HepG2 (cell line): ENCODE results near the gene TLL2. TPM values are rescaled to one million over a fixed set of nuclear protein-coding genes. Genes with fewer than 3 reads are reported as not detected.

ENCODE experiments used
- ASH2L ChIP-seq: fragments of 300-600, 200-600 bp; sonication (generic); IDR thresholded peaks from 2 replicates; pipeline ENCODE4 v1.7.0; 2017; ENCODE audit warnings: low read depth, mild to moderate bottlenecking, moderate library complexity, mixed read lengths, low read length; ENCODE audit not compliant: insufficient read length
- ATF7-NPFF ChIP-seq: sonication (generic); formaldehyde crosslinking; IDR thresholded peaks from 2 replicates; pipeline ENCODE4 v1.8.1; 2023; ENCODE audit warnings: mild to moderate bottlenecking, low read depth, missing genetic modification reagents, moderate library complexity
- DNMT3B ChIP-seq: conservative IDR thresholded peaks from 2 replicates; pipeline ENCODE4 v1.6.1; 2016; ENCODE audit warnings: missing biosample characterization, control low read depth
- EEA1 ChIP-seq: sonication (generic); formaldehyde crosslinking; IDR thresholded peaks from 2 replicates; pipeline ENCODE4 v1.5.1; 2020; ENCODE audit warnings: mild to moderate bottlenecking, missing genetic modification reagents, borderline replicate concordance
- KAT8 ChIP-seq: IDR thresholded peaks from 2 replicates; pipeline ENCODE4 v1.6.1; 2016; ENCODE audit warnings: missing genetic modification reagents, missing compliant biosample characterization
- KLF16 ChIP-seq, 2 experiments: sonication (generic) in 1 of 2; formaldehyde crosslinking in 1 of 2; IDR thresholded peaks; 2 replicates each; pipeline versions ENCODE4 v1.6.1 to v1.8.0; 2016 to 2023; ENCODE audit warnings: missing genetic modification reagents in 2 of 2, missing compliant biosample characterization in 1 of 2
- KMT2B ChIP-seq: IDR thresholded peaks from 2 replicates; pipeline ENCODE4 v1.6.1; 2016; ENCODE audit warnings: missing genetic modification reagents, missing compliant biosample characterization
- MIER3 ChIP-seq: IDR thresholded peaks from 2 replicates; pipeline ENCODE4 v1.6.1; 2016; ENCODE audit warnings: missing compliant biosample characterization, borderline replicate concordance
- NFE2L1 ChIP-seq: sonication (generic); formaldehyde crosslinking; IDR thresholded peaks from 2 replicates; pipeline ENCODE4 v1.4.0; 2020; ENCODE audit warnings: missing genetic modification reagents, mild to moderate bottlenecking, borderline replicate concordance
- ZBTB2 ChIP-seq: sonication (generic); formaldehyde crosslinking; IDR thresholded peaks from 2 replicates; pipeline ENCODE4 v1.8.0; 2022; ENCODE audit warnings: low read depth, missing genetic modification reagents
- ZBTB37 ChIP-seq: sonication (generic); formaldehyde crosslinking; IDR thresholded peaks from 2 replicates; pipeline ENCODE4 v1.4.0; 2020; ENCODE audit warnings: mild to moderate bottlenecking, missing genetic modification reagents
- ZNF570 ChIP-seq: sonication (generic); formaldehyde crosslinking; IDR thresholded peaks from 2 replicates; pipeline ENCODE4 v1.4.0; 2020; ENCODE audit warnings: mild to moderate bottlenecking, missing genetic modification reagents, borderline replicate concordance
- ZNF691 ChIP-seq: sonication (generic); formaldehyde crosslinking; IDR thresholded peaks from 2 replicates; pipeline ENCODE4 v1.4.0; 2020; ENCODE audit warnings: missing genetic modification reagents, low read depth, mild to moderate bottlenecking, borderline replicate concordance
- ZNF710 ChIP-seq: sonication (generic); formaldehyde crosslinking; IDR thresholded peaks from 2 replicates; pipeline ENCODE4 v1.5.0; 2020; ENCODE audit warnings: mild to moderate bottlenecking, missing genetic modification reagents, borderline replicate concordance
- ZNF792 ChIP-seq: IDR thresholded peaks from 2 replicates; pipeline ENCODE4 v1.6.1; 2016
- polyA plus RNA-seq, 8 experiments: library from polyadenylated mRNA; depleted of rRNA in 3 of 8; stranded (reverse) in 7 of 8; unstranded in 1 of 8; fragments of >200 nt; fragmentation: Illumina TruSeq in 4 of 8; extraction: Trizol in 4 of 8; gene quantifications; 2 replicates each; pipeline versions ENCODE4 v1.2.1 to v1.2.3, GENCODE V29; 2011 to 2016; ENCODE audit warnings: low read depth in 4 of 8, missing spikeins in 1 of 8, mixed read lengths in 1 of 8; ENCODE audit not compliant: insufficient read depth in 1 of 8
- total RNA-seq, 5 experiments: library from RNA; depleted of rRNA; stranded (reverse); fragments of >200 nt; fragmentation: Illumina TruSeq; extraction: Trizol; gene quantifications; 2 replicates each; pipeline ENCODE4 v1.2.3, GENCODE V29; 2016; ENCODE audit warnings: low read depth in 1 of 5
- TF ChIP-seq, protein P1 (sequence below), 2 experiments: fragments of 450-650 bp in 1 of 2; sonication (generic) in 1 of 2; formaldehyde crosslinking; IDR thresholded peaks; 2 replicates each; pipeline versions ENCODE4 v1.5.0 to v1.8.0; 2020 to 2022; ENCODE audit warnings: mild to moderate bottlenecking in 1 of 2, missing genetic modification reagents in 1 of 2
- TF ChIP-seq, protein P2 (sequence below): sonication (generic); formaldehyde crosslinking; IDR thresholded peaks from 2 replicates; pipeline ENCODE4 v1.4.0; 2020; ENCODE audit warnings: missing genetic modification reagents
- TF ChIP-seq, protein P3 (sequence below): IDR thresholded peaks from 2 replicates; pipeline ENCODE4 v1.6.1; 2016; ENCODE audit warnings: mild to moderate bottlenecking

Gene TLL2
- total and polyA plus RNA-seq, 2 of the 13 experiments (the other 11 are each of a cell fraction or from before 2014, with no cell fraction given) = 0.09 TPM; not detected in 1

DNA sequence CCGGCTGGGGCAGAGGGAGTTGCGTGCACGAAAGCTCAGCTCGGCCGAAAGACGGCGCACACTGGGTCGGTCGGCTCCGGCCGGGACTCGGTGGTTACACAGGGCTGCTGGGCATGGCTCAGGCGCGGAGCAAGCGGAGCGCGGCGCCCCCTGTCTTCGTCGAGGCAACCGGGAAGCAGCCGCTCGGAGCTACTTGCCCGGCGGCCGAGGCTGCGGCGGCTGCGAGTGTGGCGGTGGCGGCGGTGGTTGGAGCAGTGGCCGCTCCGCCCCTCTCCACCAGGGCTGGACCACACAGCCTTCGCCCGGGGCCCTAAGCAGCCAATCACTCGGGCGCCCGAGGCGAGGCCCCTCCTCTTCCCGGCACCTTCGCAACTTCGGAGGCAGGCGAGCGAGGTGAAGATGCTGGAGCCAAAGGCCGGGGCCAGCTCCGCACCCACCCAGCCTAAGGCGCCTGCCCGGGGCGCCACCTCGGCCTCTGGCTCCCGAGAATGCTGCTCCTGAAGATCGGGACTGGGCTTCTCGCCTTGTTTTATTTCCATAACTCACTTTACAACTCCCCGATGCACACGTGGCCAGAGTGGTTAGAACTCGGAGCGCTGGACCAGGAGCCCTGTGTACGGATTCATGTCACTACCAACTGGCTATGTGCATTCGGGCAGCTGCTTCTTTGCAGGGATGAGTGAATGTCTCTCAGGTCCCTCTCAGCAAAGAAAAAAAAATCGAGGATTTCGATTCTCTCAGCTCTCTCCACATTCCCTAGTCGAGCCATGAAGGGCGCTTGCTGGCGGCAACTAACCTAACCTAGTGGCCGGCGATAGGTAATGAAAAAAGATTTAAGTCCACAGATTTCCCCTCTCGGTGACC, at the start of gene TLL2 (continued):
- TF ChIP-seq ZNF691 (CRISPR knock-in tag) = no peak
- peak; percentile 34 for TF ChIP-seq ASH2L
- peak; percentile 72 for TF ChIP-seq KMT2B (CRISPR knock-in tag)
- no peak for TF ChIP-seq ZBTB37
- 0 out of 2 replicates have a peak, but pooled peaks have one; percentile 15 for TF ChIP-seq MIER3 (CRISPR knock-in tag)
- TF ChIP-seq KAT8 (CRISPR knock-in tag) = no peak; the same call in 1 of the 2 replicates
- TF ChIP-seq ZNF710 (CRISPR knock-in tag) = peak; percentile 22; the same call in 1 of the 2 replicates
- TF ChIP-seq EEA1 (CRISPR knock-in tag) = no peak; the same call in 1 of the 2 replicates
- TF ChIP-seq, protein P1, sequence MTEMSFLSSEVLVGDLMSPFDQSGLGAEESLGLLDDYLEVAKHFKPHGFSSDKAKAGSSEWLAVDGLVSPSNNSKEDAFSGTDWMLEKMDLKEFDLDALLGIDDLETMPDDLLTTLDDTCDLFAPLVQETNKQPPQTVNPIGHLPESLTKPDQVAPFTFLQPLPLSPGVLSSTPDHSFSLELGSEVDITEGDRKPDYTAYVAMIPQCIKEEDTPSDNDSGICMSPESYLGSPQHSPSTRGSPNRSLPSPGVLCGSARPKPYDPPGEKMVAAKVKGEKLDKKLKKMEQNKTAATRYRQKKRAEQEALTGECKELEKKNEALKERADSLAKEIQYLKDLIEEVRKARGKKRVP (CRISPR knock-in tag; IDR thresholded peaks at IDR 0.05) = peak in 1 of 2 experiments; percentile 39; a peak in 2 of 4 replicates
- no peak for TF ChIP-seq ZNF792 (CRISPR knock-in tag)
- TF ChIP-seq, protein P2, sequence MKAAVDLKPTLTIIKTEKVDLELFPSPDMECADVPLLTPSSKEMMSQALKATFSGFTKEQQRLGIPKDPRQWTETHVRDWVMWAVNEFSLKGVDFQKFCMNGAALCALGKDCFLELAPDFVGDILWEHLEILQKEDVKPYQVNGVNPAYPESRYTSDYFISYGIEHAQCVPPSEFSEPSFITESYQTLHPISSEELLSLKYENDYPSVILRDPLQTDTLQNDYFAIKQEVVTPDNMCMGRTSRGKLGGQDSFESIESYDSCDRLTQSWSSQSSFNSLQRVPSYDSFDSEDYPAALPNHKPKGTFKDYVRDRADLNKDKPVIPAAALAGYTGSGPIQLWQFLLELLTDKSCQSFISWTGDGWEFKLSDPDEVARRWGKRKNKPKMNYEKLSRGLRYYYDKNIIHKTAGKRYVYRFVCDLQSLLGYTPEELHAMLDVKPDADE (CRISPR knock-in tag) = no peak
- peak; percentile 76 for TF ChIP-seq ATF7-NPFF (CRISPR knock-in tag)
- TF ChIP-seq ZNF570 (CRISPR knock-in tag) = no peak
- TF ChIP-seq ZBTB2 (CRISPR knock-in tag) = peak; percentile 67; the same call in 1 of the 2 replicates
- TF ChIP-seq NFE2L1 (CRISPR knock-in tag) = no peak
- 0 out of 4 replicates have a peak, but pooled peaks have one; percentile 27 to 29 for TF ChIP-seq KLF16 (CRISPR knock-in tag; IDR thresholded peaks at IDR 0.05)
- TF ChIP-seq DNMT3B (CRISPR knock-in tag) = no peak
- TF ChIP-seq, protein P3, sequence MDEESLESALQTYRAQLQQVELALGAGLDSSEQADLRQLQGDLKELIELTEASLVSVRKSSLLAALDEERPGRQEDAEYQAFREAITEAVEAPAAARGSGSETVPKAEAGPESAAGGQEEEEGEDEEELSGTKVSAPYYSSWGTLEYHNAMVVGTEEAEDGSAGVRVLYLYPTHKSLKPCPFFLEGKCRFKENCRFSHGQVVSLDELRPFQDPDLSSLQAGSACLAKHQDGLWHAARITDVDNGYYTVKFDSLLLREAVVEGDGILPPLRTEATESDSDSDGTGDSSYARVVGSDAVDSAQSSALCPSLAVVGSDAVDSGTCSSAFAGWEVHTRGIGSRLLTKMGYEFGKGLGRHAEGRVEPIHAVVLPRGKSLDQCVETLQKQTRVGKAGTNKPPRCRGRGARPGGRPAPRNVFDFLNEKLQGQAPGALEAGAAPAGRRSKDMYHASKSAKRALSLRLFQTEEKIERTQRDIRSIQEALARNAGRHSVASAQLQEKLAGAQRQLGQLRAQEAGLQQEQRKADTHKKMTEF (CRISPR knock-in tag) = peak; percentile 66; the same call in 1 of the 2 replicates
